ENCODE data around the gene GPR26.

Gene GPR26

DNA sequence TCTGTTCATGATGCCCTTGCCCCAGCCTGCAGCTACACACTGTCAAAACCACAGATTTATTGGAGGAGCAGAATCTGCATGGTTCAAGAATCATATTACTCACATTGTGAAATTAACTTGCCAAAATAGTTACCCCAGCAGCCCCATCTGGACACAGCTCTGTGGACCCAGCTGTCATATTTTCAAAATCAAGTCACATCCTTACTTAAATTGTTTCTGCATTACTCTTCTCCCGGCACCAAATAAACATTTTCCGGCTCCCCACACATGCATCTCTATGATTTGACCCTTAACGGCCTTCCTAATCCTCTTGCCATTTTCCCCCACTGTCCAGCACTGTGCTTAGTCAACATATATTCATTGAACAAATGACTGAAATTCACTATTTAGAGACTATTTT, 43.8 kb upstream of the GPR26 start:
- TF ChIP-seq, protein P1, sequence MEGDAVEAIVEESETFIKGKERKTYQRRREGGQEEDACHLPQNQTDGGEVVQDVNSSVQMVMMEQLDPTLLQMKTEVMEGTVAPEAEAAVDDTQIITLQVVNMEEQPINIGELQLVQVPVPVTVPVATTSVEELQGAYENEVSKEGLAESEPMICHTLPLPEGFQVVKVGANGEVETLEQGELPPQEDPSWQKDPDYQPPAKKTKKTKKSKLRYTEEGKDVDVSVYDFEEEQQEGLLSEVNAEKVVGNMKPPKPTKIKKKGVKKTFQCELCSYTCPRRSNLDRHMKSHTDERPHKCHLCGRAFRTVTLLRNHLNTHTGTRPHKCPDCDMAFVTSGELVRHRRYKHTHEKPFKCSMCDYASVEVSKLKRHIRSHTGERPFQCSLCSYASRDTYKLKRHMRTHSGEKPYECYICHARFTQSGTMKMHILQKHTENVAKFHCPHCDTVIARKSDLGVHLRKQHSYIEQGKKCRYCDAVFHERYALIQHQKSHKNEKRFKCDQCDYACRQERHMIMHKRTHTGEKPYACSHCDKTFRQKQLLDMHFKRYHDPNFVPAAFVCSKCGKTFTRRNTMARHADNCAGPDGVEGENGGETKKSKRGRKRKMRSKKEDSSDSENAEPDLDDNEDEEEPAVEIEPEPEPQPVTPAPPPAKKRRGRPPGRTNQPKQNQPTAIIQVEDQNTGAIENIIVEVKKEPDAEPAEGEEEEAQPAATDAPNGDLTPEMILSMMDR (IDR thresholded peaks at IDR 0.05; ENCODE audit: low read depth, low read length, missing control alignments) = no peak
- DNase-seq (ENCODE audit: low read depth) = no peak
- H3K4me3 ChIP-seq (ENCODE audit: low read depth, low read length) = no peak overlapping the region
- in situ Hi-C loops (cut with HindIII; ENCODE audit: low sequenced_read_pairs) = no loop called here

DNA sequence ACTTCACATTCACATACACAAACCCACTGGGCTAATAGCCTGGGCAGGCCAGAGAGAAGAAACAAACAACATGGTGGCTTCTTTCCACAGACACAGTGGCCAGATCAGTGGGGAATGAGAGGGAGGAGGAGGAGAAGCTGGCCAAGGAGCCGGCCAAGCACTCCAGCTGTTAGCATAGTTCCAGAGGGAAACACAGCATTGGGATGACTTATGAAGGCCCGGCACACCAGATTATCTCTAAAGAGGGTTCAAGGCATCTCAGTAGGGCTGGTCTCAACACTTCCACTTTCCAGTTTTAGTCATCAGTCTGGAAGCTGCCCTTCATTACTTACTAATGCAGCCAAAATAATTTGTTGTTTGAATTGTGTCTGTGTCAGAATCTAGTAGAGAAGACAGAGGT, 42.1 kb upstream of the GPR26 start:
- in situ Hi-C loops (cut with HindIII; ENCODE audit: low sequenced_read_pairs) = no loop called here
- no peak overlapping the region for H3K4me3 ChIP-seq (ENCODE audit: low read depth, low read length)
- TF ChIP-seq, protein P1 (IDR thresholded peaks at IDR 0.05; ENCODE audit: low read depth, low read length, missing control alignments) = no peak
- no peak for DNase-seq (ENCODE audit: low read depth)

DNA sequence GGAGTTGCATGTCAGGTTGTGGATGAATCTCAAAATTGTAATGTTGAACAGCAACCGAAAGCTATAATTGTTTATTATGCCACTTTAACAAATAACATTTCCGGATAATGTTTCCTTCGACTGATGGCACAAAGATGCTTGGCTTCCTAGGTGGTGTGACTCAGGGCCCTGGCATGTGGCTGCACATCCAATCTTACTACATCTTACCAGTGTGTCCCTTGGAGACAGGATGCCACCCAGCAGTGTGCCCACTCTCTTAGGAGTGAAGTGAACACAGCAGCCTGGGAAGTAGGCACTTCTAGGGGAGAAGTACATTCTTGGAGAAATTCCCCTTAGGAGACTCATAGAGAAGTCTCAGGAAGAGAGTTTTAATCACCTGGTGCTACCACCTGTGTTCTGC, 33.0 kb upstream of the GPR26 start:
- DNase-seq (ENCODE audit: low read depth) = no peak
- TF ChIP-seq, protein P1 (IDR thresholded peaks at IDR 0.05; ENCODE audit: low read depth, low read length, missing control alignments) = no peak
- in situ Hi-C loops (cut with HindIII; ENCODE audit: low sequenced_read_pairs) = no loop called here
- H3K4me3 ChIP-seq (ENCODE audit: low read depth, low read length) = no peak overlapping the region

DNA sequence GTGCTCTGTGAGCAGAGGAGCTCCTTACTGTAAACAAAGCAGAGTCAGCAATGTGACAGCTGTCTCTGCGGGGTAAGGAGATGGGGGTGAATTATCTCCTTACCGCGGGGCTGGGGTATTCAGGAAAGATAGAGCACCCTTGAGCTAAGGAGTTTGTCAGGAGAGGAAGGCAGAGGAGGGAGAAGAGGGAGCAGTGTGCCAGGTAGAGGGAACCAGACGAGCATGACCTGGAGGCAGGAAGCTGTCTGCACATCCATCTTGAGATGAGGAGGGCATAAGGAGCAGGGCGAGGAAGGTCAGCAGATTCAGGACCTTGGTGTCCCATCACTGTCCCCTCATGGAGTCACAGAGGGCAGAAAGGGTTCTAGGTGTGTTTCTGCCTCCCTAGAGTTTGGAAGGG, 32.5 kb upstream of the GPR26 start:
- no peak overlapping the region for H3K4me3 ChIP-seq (ENCODE audit: low read depth, low read length)
- no peak for DNase-seq (ENCODE audit: low read depth)
- in situ Hi-C loops (cut with HindIII; ENCODE audit: low sequenced_read_pairs) = no loop called here
- TF ChIP-seq, protein P1 (IDR thresholded peaks at IDR 0.05; ENCODE audit: low read depth, low read length, missing control alignments) = no peak

DNA sequence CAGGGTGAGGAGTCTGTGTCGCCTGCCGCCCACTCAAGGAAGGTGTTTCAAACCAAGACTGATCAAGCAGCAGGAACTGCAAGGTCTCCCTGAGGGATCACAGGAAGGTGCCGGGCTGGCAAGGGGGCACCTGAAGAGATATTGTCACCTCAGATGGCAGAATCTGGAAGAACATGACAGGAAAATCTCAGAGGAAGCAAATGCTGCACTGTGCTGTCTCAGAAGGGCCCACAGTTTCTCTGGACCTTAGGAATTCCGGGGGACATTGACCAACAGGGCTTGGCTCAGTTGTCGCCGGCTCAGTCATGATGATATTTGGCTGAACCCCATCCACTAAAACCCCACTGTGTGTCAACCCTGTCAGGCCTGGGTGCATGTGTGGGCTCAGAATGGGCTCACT, 31.9 kb upstream of the GPR26 start:
- TF ChIP-seq, protein P1 (IDR thresholded peaks at IDR 0.05; ENCODE audit: low read depth, low read length, missing control alignments) = no peak
- in situ Hi-C loops (cut with HindIII; ENCODE audit: low sequenced_read_pairs) = no loop called here
- no peak overlapping the region for H3K4me3 ChIP-seq (ENCODE audit: low read depth, low read length)
- DNase-seq (ENCODE audit: low read depth) = no peak

DNA sequence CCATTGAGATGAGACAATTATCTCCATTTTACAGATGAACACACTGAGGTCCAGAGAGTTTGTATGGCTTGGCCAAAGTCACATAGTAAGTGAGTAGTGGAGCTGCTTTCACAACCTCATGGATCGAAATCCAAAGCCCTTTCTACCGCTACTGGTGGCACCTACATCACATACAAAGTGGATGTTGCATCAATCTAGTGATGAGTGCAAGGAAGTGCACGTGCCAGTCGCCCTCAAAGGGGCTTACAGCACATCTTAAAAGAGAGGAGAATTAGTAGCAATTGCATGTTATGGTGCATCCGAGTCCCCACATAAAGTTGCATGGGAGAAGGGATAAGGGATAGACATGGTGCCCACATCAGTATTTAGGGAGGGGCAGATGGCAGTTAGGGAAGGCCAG, 31.0 kb upstream of the GPR26 start:
- TF ChIP-seq, protein P1 (IDR thresholded peaks at IDR 0.05; ENCODE audit: low read depth, low read length, missing control alignments) = no peak
- no peak for DNase-seq (ENCODE audit: low read depth)
- in situ Hi-C loops (cut with HindIII; ENCODE audit: low sequenced_read_pairs) = no loop called here

DNA sequence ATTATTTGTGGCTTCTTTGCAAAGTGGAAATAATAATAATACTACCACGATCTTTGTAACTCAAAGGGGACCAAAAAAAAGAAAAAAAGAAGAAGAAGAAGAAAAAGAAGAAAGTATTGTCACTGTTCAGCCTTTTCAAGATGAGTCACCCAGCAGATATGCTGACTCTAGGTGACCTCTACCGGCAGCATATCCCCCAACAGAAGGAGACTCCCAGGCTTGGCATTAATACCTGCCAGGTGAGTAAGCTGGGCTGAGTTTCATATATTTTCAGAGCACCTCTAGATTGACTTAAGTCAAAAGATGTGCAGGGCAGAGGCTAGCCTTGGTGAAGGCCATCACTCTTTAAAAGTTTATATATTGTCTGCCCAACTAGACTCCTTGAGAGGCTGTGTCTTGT, 30.4 kb upstream of the GPR26 start:
- TF ChIP-seq, protein P1 (IDR thresholded peaks at IDR 0.05; ENCODE audit: low read depth, low read length, missing control alignments) = no peak
- H3K4me3 ChIP-seq (ENCODE audit: low read depth, low read length) = no peak overlapping the region
- DNase-seq (ENCODE audit: low read depth) = no peak
- in situ Hi-C loops (cut with HindIII; ENCODE audit: low sequenced_read_pairs) = no loop called here

More for the DNA sequence above, 31.0 kb upstream of the GPR26 start:
- no peak overlapping the region for H3K4me3 ChIP-seq (ENCODE audit: low read depth, low read length)
